ENCODE data around the gene ISLR.

DNA sequence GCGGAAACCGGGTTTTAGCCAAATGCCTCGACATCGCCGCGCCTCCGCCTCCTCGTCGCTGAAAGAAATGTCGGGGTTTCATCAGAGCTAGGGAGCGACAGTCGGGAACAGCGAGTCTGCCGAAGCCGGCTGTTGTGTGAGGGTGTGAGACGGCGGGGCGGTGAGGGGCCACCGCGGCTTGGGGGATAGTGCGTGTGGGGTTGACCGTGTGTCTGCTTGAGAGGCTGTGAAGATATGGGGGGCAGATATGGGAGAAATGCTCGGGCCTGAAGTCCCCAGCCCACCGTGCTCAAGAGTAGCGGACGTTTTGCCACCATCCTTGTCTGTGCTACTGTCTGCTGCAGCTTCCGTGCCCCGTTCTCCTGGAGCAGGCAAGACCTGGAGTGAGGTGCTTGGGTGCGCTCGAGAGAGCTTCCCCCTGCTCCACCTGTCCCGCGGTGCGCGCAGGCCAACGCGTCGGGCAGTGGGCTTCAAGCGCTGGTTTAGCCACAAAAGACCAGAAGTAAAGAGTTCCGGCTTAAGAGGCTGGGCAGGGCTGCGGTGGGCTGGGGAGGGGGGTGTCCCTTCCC, 43.8 kb upstream of the ISLR start:
- TF ChIP-seq EZH2 (IDR thresholded peaks at IDR 0.05; ENCODE audit: borderline replicate concordance, low read length), result no peak
- TF ChIP-seq, protein P1, sequence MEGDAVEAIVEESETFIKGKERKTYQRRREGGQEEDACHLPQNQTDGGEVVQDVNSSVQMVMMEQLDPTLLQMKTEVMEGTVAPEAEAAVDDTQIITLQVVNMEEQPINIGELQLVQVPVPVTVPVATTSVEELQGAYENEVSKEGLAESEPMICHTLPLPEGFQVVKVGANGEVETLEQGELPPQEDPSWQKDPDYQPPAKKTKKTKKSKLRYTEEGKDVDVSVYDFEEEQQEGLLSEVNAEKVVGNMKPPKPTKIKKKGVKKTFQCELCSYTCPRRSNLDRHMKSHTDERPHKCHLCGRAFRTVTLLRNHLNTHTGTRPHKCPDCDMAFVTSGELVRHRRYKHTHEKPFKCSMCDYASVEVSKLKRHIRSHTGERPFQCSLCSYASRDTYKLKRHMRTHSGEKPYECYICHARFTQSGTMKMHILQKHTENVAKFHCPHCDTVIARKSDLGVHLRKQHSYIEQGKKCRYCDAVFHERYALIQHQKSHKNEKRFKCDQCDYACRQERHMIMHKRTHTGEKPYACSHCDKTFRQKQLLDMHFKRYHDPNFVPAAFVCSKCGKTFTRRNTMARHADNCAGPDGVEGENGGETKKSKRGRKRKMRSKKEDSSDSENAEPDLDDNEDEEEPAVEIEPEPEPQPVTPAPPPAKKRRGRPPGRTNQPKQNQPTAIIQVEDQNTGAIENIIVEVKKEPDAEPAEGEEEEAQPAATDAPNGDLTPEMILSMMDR (IDR thresholded peaks at IDR 0.05; ENCODE audit: low read length), result no peak
